Endothelial cell of umbilical vein (primary cell): ENCODE data around the gene DOCK1.

ENCODE experiments used
- POLR2AphosphoS5 ChIP-seq: IDR thresholded peaks from 2 replicates; pipeline ENCODE4 v1.6.1; 2012; ENCODE audit warnings: low read depth, mild to moderate bottlenecking, control low read depth, low read length, moderate library complexity; ENCODE audit not compliant: insufficient read depth
- TF ChIP-seq, protein P1 (sequence below), 2 donors: IDR thresholded peaks; 1 replicate in 1 of 2; 2 replicates in 1 of 2; pipeline ENCODE4 v1.5.1; 2011; ENCODE audit warnings: low read length in 2 of 2, mild to moderate bottlenecking in 2 of 2, moderate library complexity in 2 of 2, control low read depth in 1 of 2, inconsistent platforms in 1 of 2, low read depth in 1 of 2; ENCODE audit not compliant: insufficient read depth in 1 of 2; ENCODE audit errors: extremely low read depth in 1 of 2

DNA sequence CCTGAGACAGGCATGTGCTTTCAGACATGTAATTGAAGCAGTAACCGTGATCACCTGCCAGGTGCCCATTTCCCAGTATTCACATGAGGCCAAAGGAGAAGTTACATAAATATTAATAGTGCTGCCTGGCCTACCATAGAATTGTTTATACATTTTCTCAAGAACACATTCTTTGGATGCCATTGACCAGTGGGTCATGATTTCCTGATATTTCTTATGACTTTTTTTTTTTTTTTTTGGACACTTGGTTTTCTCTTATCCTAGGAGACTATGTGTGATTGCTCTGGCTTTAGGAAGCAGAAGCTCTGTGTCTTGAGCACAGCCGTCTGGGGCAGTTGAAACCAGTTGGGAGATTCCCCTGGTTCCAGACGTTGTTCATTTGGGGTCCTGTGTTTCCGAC lies 500.0 kb downstream of the DOCK1 start:
- no peak for TF ChIP-seq POLR2AphosphoS5
- TF ChIP-seq, protein P1, sequence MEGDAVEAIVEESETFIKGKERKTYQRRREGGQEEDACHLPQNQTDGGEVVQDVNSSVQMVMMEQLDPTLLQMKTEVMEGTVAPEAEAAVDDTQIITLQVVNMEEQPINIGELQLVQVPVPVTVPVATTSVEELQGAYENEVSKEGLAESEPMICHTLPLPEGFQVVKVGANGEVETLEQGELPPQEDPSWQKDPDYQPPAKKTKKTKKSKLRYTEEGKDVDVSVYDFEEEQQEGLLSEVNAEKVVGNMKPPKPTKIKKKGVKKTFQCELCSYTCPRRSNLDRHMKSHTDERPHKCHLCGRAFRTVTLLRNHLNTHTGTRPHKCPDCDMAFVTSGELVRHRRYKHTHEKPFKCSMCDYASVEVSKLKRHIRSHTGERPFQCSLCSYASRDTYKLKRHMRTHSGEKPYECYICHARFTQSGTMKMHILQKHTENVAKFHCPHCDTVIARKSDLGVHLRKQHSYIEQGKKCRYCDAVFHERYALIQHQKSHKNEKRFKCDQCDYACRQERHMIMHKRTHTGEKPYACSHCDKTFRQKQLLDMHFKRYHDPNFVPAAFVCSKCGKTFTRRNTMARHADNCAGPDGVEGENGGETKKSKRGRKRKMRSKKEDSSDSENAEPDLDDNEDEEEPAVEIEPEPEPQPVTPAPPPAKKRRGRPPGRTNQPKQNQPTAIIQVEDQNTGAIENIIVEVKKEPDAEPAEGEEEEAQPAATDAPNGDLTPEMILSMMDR (IDR thresholded peaks at IDR 0.05; ENCODE audit: extremely low read depth in 1 of 2, insufficient read depth in 1 of 2, low read depth in 1 of 2, low read length in 2 of 2) = no peak
